Natural killer cell (primary cell): Measurements from ENCODE around the gene BRD7. TPM values are rescaled to one million over a fixed set of nuclear protein-coding genes. Genes with fewer than 3 reads are reported as not detected.

ENCODE experiments used
- ATAC-seq, 3 donors: fragments of 150-1000 bp in 2 of 3; fragments of 200-7000 bp in 1 of 3; cut with Tn5 transposase; 1 replicate in 1 of 3; 2 replicates in 2 of 3; pipeline ENCODE4 v1.10.0; 2021; ENCODE audit warnings: mild to moderate bottlenecking in 2 of 3, moderate library complexity in 2 of 3
- DNase-seq, 2 donors: peaks; one replicate each; pipeline versions ENCODE4 v3.0.0 to v3.0.0-alpha.2; 2013 to 2021; ENCODE audit warnings: mixed read lengths in 1 of 2
- H3K27ac ChIP-seq: one replicate; pipeline ENCODE4 v1.5.1; 2013; ENCODE audit warnings: mild to moderate bottlenecking, low read length
- H3K27me3 ChIP-seq: one replicate; pipeline ENCODE4 v1.6.1; 2013; ENCODE audit warnings: low read length; ENCODE audit not compliant: control insufficient read depth, insufficient read depth
- H3K36me3 ChIP-seq: one replicate; pipeline ENCODE4 v1.6.1; 2013; ENCODE audit warnings: low read length; ENCODE audit not compliant: control insufficient read depth, insufficient read depth
- H3K4me1 ChIP-seq: one replicate; pipeline ENCODE4 v1.6.1; 2013; ENCODE audit warnings: low read length; ENCODE audit not compliant: control insufficient read depth, insufficient read depth
- H3K4me3 ChIP-seq: one replicate; pipeline ENCODE4 v1.5.1; 2013; ENCODE audit warnings: low read length
- H3K9me3 ChIP-seq: one replicate; pipeline ENCODE4 v1.6.1; 2013; ENCODE audit warnings: low read length; ENCODE audit not compliant: control insufficient read depth, insufficient read depth
- H3K27ac Mint-ChIP-seq, 2 donors: one replicate each; pipeline ENCODE4 v1.8.0; 2022; ENCODE audit warnings: mild to moderate bottlenecking in 2 of 2, mixed read lengths in 2 of 2, moderate library complexity in 1 of 2
- H3K27me3 Mint-ChIP-seq, 2 donors: one replicate each; pipeline ENCODE4 v1.8.0; 2022; ENCODE audit warnings: low read depth in 2 of 2, mixed read lengths in 2 of 2
- H3K36me3 Mint-ChIP-seq: one replicate; pipeline ENCODE4 v1.8.0; 2022; ENCODE audit warnings: mixed read lengths
- H3K4me1 Mint-ChIP-seq, 2 donors: one replicate each; pipeline ENCODE4 v1.8.0; 2022; ENCODE audit warnings: mixed read lengths in 2 of 2
- H3K4me3 Mint-ChIP-seq: one replicate; pipeline ENCODE4 v1.8.0; 2022; ENCODE audit warnings: mild to moderate bottlenecking, moderate library complexity, mixed read lengths
- H3K9me3 Mint-ChIP-seq, 2 donors: one replicate each; pipeline ENCODE4 v1.8.0; 2022; ENCODE audit warnings: mixed read lengths in 2 of 2
- WGBS: methylation state at CpG from one replicate; pipeline ENCODE4 v1.1.7; 2013; ENCODE audit warnings: missing lambda C conversion rate; ENCODE audit not compliant: insufficient coverage; 5-methylcytosine and 5-hydroxymethylcytosine counted together
- intact Hi-C: fragments of 100-400 bp; cut with micrococcal nuclease; formaldehyde crosslinking; loops from one replicate; pipeline ENCODE4 v1.14.2; 2022
- total RNA-seq, 4 donors: library from RNA; stranded (reverse); fragments of 120-200 nt in 1 of 4; gene quantifications; one replicate each; pipeline versions ENCODE4 v1.2.3 to v1.2.4, GENCODE V29; 2013 to 2022
- TF ChIP-seq, protein P1 (sequence below): fragments of 200-600 bp; IDR thresholded peaks from one replicate; pipeline ENCODE4 v1.8.0; 2022; ENCODE audit warnings: antibody characterized with exemption

Gene BRD7
- total RNA-seq, 3 donors from 2014 or later (not counting 1 experiment from before 2014, with no cell fraction given): 89.2 to 118 (median 94.9) TPM

DNA sequence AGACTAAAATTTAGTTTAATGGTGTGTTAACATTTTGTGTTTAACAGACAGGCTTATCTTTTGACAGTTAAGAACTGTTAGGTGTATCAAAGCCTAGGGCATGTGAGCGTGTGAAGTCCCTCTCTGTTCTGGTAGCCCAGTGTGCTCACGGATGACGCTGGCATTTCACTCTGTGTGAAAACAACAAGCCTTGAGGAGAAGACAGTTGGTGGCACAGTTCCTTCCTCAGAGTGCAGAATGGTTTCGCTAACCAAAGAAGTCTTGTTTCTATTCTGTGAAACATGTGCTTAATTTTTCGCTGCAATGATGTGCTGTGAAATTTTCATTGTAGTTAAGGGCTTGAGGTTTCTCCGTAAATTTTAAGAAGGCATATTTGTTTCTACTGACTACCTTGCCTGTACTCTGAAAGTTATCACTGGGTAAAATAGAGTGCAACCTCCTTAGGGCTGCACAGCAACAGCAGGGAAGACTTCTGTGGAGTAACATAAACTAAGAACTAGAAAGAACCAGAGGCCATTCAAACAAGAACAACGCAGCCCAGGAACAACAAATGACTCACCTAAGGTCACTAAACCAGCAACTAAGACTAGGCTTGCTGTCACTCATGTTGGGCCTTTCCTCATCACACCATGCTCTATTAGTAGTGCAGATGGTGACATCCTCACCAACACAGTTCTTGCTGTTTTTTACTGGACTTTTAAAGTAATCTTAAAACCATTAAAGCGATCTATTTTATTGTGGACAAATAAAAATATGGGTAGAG lies 33.4 kb downstream of the BRD7 start:
- Histone ChIP-seq H3K9me3 (no peaks in the 10 kb centered on the region), H3K4me1 (peaks cover 10% of the 10 kb centered on the region), H3K4me3 (no peak overlapping the region), H3K27ac (peak overlapping the region; percentile 99), H3K27me3 (no peaks in the 10 kb centered on the region), H3K36me3 (peaks cover 31% of the 10 kb centered on the region)
- Mint-ChIP-seq H3K36me3 (peaks cover 14% of the 10 kb centered on the region), H3K27ac (peak overlapping the region; percentile 90 to 98), H3K27me3 (no peaks in the 10 kb centered on the region), H3K4me3 (peak overlapping the region; percentile 74), H3K4me1 (peaks cover 42 to 45% of the 10 kb centered on the region in 2 donors), H3K9me3 (no peaks in the 10 kb centered on the region)
- WGBS: 21% methylated on average over 7 of the region's 8 CpGs
- TF ChIP-seq, protein P1, sequence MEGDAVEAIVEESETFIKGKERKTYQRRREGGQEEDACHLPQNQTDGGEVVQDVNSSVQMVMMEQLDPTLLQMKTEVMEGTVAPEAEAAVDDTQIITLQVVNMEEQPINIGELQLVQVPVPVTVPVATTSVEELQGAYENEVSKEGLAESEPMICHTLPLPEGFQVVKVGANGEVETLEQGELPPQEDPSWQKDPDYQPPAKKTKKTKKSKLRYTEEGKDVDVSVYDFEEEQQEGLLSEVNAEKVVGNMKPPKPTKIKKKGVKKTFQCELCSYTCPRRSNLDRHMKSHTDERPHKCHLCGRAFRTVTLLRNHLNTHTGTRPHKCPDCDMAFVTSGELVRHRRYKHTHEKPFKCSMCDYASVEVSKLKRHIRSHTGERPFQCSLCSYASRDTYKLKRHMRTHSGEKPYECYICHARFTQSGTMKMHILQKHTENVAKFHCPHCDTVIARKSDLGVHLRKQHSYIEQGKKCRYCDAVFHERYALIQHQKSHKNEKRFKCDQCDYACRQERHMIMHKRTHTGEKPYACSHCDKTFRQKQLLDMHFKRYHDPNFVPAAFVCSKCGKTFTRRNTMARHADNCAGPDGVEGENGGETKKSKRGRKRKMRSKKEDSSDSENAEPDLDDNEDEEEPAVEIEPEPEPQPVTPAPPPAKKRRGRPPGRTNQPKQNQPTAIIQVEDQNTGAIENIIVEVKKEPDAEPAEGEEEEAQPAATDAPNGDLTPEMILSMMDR: no peak
- ATAC-seq (peak; percentile 80 to 94 (median 92)), DNase-seq (peak; percentile 58 to 64)
- intact Hi-C loops: loop anchor here (1.0 to 5.0 kb wide), 2 partner anchors 8 to 183 kb away; partner anchors contain the start of gene TENT4B

DNA sequence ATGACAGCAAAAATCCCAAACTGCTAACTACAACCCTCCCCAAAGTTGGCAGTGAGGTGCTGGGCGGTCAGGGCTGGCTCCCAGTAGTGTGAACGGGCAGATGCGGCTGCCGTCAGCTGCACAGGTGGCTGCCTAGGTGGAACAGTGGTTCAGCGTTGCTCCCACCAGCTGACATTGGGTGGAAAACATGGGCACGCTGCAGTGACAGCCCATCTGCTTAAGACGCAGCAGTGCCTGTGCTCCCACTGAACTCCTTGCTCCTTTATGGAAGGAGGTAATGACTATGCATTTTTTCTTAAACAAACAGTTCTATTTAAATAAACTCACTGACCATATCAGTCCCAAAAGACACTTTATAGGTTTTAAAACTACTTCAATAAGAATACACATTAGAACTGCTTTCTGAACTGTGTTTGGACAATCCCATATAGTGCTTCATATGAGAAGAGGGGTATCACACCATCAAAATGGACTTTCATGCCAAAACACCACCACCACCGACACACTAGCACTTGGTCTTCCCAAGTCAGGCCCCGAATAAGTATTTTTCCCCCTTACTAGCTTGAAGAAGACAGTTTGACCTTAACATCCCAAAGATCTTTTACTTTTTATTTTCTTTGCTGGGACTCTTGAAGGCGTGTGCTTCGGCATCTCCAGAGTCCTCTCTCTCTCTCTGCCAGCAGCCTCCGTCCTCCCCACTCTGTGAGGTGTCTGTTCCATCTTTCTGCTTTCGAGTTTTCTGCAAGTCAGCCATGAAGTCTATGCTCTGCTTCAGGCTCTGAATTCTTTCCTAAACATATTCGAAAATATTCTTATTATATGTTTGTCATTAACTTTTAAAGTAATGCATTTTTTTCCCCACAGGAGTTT lies 34.4 kb downstream of the BRD7 start:
- Histone ChIP-seq H3K4me3 (no peak overlapping the region), H3K9me3 (no peaks in the 10 kb centered on the region), H3K27ac (peak overlapping the region; percentile 99), H3K36me3 (peaks cover 29% of the 10 kb centered on the region), H3K27me3 (no peaks in the 10 kb centered on the region), H3K4me1 (peaks cover 20% of the 10 kb centered on the region)
- peak overlapping the region; percentile 90 to 98 for H3K27ac Mint-ChIP-seq
- ATAC-seq (no peak), DNase-seq (no peak)
- WGBS: 86% methylated on average over 12 of the region's 14 CpGs
- intact Hi-C loops: no loop called here
- H3K27me3 Mint-ChIP-seq: no peaks in the 10 kb centered on the region
- H3K4me1 Mint-ChIP-seq: peaks cover 52 to 55% of the 10 kb centered on the region in 2 donors
- TF ChIP-seq, protein P1: no peak
- no peaks in the 10 kb centered on the region for H3K9me3 Mint-ChIP-seq
- H3K4me3 Mint-ChIP-seq: peak overlapping the region; percentile 13
- peaks cover 14% of the 10 kb centered on the region for H3K36me3 Mint-ChIP-seq

DNA sequence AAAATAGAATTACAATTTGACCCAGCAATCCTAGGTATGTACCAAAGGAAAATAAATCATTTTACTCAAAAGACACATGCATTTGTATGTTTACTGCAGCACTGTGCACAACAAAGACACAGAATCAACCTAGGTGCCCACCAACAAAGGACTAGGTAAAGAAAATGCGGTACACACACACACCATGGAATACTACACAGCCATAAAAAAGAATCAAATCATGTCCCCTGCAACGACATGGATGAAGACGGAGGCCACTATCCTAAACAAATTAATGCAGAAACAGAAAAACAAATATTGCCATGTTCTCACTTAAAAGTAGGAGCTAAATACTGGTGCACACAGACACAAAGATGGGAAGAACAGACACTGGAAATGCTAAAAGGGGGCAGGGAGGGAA lies 36.2 kb downstream of the BRD7 start:
- no peak for DNase-seq
- intact Hi-C loops: no loop called here
- TF ChIP-seq, protein P1: no peak
- Mint-ChIP-seq H3K36me3 (peaks cover 14% of the 10 kb centered on the region), H3K4me3 (no peak overlapping the region), H3K4me1 (peaks cover 49 to 50% of the 10 kb centered on the region in 2 donors), H3K27ac (peak overlapping the region in 1 of 2 donors; percentile 61), H3K27me3 (no peaks in the 10 kb centered on the region), H3K9me3 (no peaks in the 10 kb centered on the region)
- ATAC-seq: no peak
- H3K27ac ChIP-seq: no peak overlapping the region
- H3K36me3 ChIP-seq: peaks cover 31% of the 10 kb centered on the region
- H3K4me1 ChIP-seq: peaks cover 26% of the 10 kb centered on the region
- H3K27me3 ChIP-seq: no peaks in the 10 kb centered on the region
- WGBS: 91% methylated on average over 3 of the region's 3 CpGs
- H3K4me3 ChIP-seq: no peak overlapping the region
- no peaks in the 10 kb centered on the region for H3K9me3 ChIP-seq
